ENCODE measurements around the gene MARK3. TPM values are rescaled to one million over a fixed set of nuclear protein-coding genes. Genes with fewer than 3 reads are reported as not detected.

MARK3 gene
- total and polyA plus RNA-seq, 2 donors from 2014 or later, result 39.8 to 83.1 TPM

GRCh38 chr14:103532216-103533136 is 147.3 kb downstream of the MARK3 start:
- H3K9me3 ChIP-seq (ENCODE audit: control insufficient read depth in 2 of 3, insufficient read depth in 1 of 3, low read length in 3 of 3), result no peaks in the 10 kb centered on the region
- no peaks in the 10 kb centered on the region for H3K36me3 ChIP-seq (ENCODE audit: control insufficient read depth in 2 of 3, insufficient read depth in 3 of 3, low read length in 3 of 3)
- DNase-seq (peak in 1 of 5 donors; percentile 76), FAIRE-seq (no peak)
- peaks cover 0 to 19% (median 8%) of the 10 kb centered on the region in 3 donors for H3K4me1 ChIP-seq (ENCODE audit: control insufficient read depth in 2 of 3, insufficient read depth in 2 of 3, low read depth in 1 of 3, low read length in 3 of 3)
- no peak overlapping the region for H3K4me3 ChIP-seq (ENCODE audit: low read length in 3 of 3)
- no peak for TF ChIP-seq CTCF (IDR thresholded peaks at IDR 0.05; ENCODE audit: borderline replicate concordance, extremely low read depth, insufficient read depth)
- H3K27ac ChIP-seq (ENCODE audit: low read depth in 2 of 2, low read length in 2 of 2), result no peak overlapping the region
- no peaks in the 10 kb centered on the region for H3K27me3 ChIP-seq (ENCODE audit: control insufficient read depth, insufficient read depth, low read length)
- intact Hi-C loops (cut with DNase I), result no loop called here
- H3K9ac ChIP-seq (ENCODE audit: low read length in 3 of 3), result no peak overlapping the region

GRCh38 chr14:103533137-103533998 is 148.2 kb downstream of the MARK3 start:
- H3K27me3 ChIP-seq (ENCODE audit: control insufficient read depth, insufficient read depth, low read length), result no peaks in the 10 kb centered on the region
- FAIRE-seq (no peak), DNase-seq (peak in 1 of 5 donors; percentile 76)
- H3K4me1 ChIP-seq (ENCODE audit: control insufficient read depth in 2 of 3, insufficient read depth in 2 of 3, low read depth in 1 of 3, low read length in 3 of 3), result peaks cover 0 to 13% (median 8%) of the 10 kb centered on the region in 3 donors
- no peak overlapping the region for H3K27ac ChIP-seq (ENCODE audit: low read depth in 2 of 2, low read length in 2 of 2)
- no peak for TF ChIP-seq CTCF (IDR thresholded peaks at IDR 0.05; ENCODE audit: borderline replicate concordance, extremely low read depth, insufficient read depth)
- H3K4me3 ChIP-seq (ENCODE audit: low read length in 3 of 3), result no peak overlapping the region
- intact Hi-C loops (cut with DNase I), result no loop called here
- no peak overlapping the region for H3K9ac ChIP-seq (ENCODE audit: low read length in 3 of 3)
- H3K9me3 ChIP-seq (ENCODE audit: control insufficient read depth in 2 of 3, insufficient read depth in 1 of 3, low read length in 3 of 3), result no peaks in the 10 kb centered on the region
- no peaks in the 10 kb centered on the region for H3K36me3 ChIP-seq (ENCODE audit: control insufficient read depth in 2 of 3, insufficient read depth in 3 of 3, low read length in 3 of 3)

- no peak for DNase-seq
- peaks cover 0 to 17% (median 8%) of the 10 kb centered on the region in 3 donors for H3K4me1 ChIP-seq (ENCODE audit: control insufficient read depth in 2 of 3, insufficient read depth in 2 of 3, low read depth in 1 of 3, low read length in 3 of 3)
- H3K27ac ChIP-seq (ENCODE audit: low read depth in 2 of 2, low read length in 2 of 2), result no peak overlapping the region
Observed at GRCh38 chr14:103533999-103534575, 148.9 kb downstream of the MARK3 start.

More at GRCh38 chr14:103533999-103534575, 148.9 kb downstream of the MARK3 start:
- Histone ChIP-seq H3K9ac (ENCODE audit: low read length in 3 of 3) (no peak overlapping the region), H3K36me3 (ENCODE audit: control insufficient read depth in 2 of 3, insufficient read depth in 3 of 3, low read length in 3 of 3) (no peaks in the 10 kb centered on the region), H3K27me3 (ENCODE audit: control insufficient read depth, insufficient read depth, low read length) (no peaks in the 10 kb centered on the region), H3K9me3 (ENCODE audit: control insufficient read depth in 2 of 3, insufficient read depth in 1 of 3, low read length in 3 of 3) (no peaks in the 10 kb centered on the region), H3K4me3 (ENCODE audit: low read length in 3 of 3) (no peak overlapping the region)
- TF ChIP-seq CTCF (IDR thresholded peaks at IDR 0.05; ENCODE audit: borderline replicate concordance, extremely low read depth, insufficient read depth), result no peak
- FAIRE-seq, result no peak
- intact Hi-C loops (cut with DNase I), result no loop called here
